Cardiac muscle cell (in vitro differentiated cells and primary cell): ENCODE data around the gene CCAR1. TPM values are rescaled to one million over a fixed set of nuclear protein-coding genes. Genes with fewer than 3 reads are reported as not detected.
"Not testable (repeated sequence)": the region's sequence is repeated elsewhere in the genome, so short reads cannot be mapped to it uniquely, and the experiment has no call there.

Experiments used
- DNase-seq, 2 donors: peaks; one replicate each; pipeline versions ENCODE4 v3.0.0 to v3.0.0-alpha.2; 2010 to 2017; ENCODE audit warnings: low read depth in 1 of 2, low spot score in 1 of 2
- H3K27ac ChIP-seq: fragments of 200-600 bp; sonication (generic); 2 replicates; pipeline ENCODE4 v1.5.1; 2016
- H3K27me3 ChIP-seq: fragments of 200-600 bp; sonication (generic); 2 replicates; pipeline ENCODE4 v1.6.0; 2016; ENCODE audit warnings: control low read depth
- H3K36me3 ChIP-seq: fragments of 200-600 bp; sonication (generic); 2 replicates; pipeline ENCODE4 v1.5.1; 2016; ENCODE audit warnings: control low read depth
- H3K4me1 ChIP-seq: fragments of 200-600 bp; sonication (generic); 2 replicates; pipeline ENCODE4 v1.8.1; 2017; ENCODE audit warnings: low read depth, mild to moderate bottlenecking, mixed run types
- H3K4me3 ChIP-seq: fragments of 200-600 bp; sonication (generic); 2 replicates; pipeline ENCODE4 v1.5.1; 2016; ENCODE audit warnings: mild to moderate bottlenecking
- H3K9me3 ChIP-seq: fragments of 200-600 bp; sonication (generic); 2 replicates; pipeline ENCODE4 v1.5.1; 2017; ENCODE audit warnings: low read depth, mild to moderate bottlenecking, control low read depth
- CTCF ChIP-seq: IDR thresholded peaks from 2 replicates; pipeline ENCODE4 v1.5.1; 2012; ENCODE audit warnings: low read depth, mild to moderate bottlenecking, low read length
- polyA plus RNA-seq: library from polyadenylated mRNA; unstranded; fragments of >200 nt; fragmentation: Nextera tagmentation; extraction: Ambion mirVana; gene quantifications from 2 replicates; pipeline ENCODE4 v1.2.1, GENCODE V29; 2016
- total RNA-seq: library from RNA; depleted of rRNA; stranded (reverse); fragments of >200 nt; gene quantifications from 2 replicates; pipeline ENCODE4 v1.2.3, GENCODE V29; 2016

CCAR1 gene
- total and polyA plus RNA-seq, 2 experiments from 2014 or later, result 63.8 to 85.7 TPM

- Histone ChIP-seq H3K27ac (no peak overlapping the region), H3K9me3 (no peaks in the 10 kb centered on the region), H3K36me3 (no peaks in the 10 kb centered on the region), H3K4me3 (no peak overlapping the region), H3K27me3 (no peaks in the 10 kb centered on the region), H3K4me1 (no peaks in the 10 kb centered on the region)
- DNase-seq, result no peak
- TF ChIP-seq CTCF, result no peak
Observed at GRCh38 chr10:68837626-68838322, 116.7 kb downstream of the CCAR1 start.

- DNase-seq, result not testable (repeated sequence)
Observed at GRCh38 chr10:68840650-68841049, 119.6 kb downstream of the CCAR1 start.

More at GRCh38 chr10:68840650-68841049, 119.6 kb downstream of the CCAR1 start:
- H3K4me3 ChIP-seq, H3K27me3 ChIP-seq, H3K27ac ChIP-seq, H3K9me3 ChIP-seq, H3K4me1 ChIP-seq, H3K36me3 ChIP-seq: not testable (repeated sequence)

Other genes with a start within 250 kb of the CCAR1 start
- gene DNA2, start 249.3 kb upstream of the CCAR1 start, total RNA-seq, result 5.4 and 8.1 TPM in 2 replicates
- gene DNA2, start 249.3 kb upstream of the CCAR1 start, polyA plus RNA-seq, result 3.4 and 4.0 TPM in 2 replicates
- 3.8 and 4.7 TPM in 2 replicates for gene SLC25A16, start 193.7 kb upstream of the CCAR1 start, total RNA-seq
- 6.0 and 7.6 TPM in 2 replicates for gene SLC25A16, start 193.7 kb upstream of the CCAR1 start, polyA plus RNA-seq
- gene TET1, start 160.9 kb upstream of the CCAR1 start, total RNA-seq, result 21.0 and 34.8 TPM in 2 replicates
- 10.9 and 14.4 TPM in 2 replicates for gene TET1, start 160.9 kb upstream of the CCAR1 start, polyA plus RNA-seq
- 6.0 TPM in 2 replicates for gene STOX1, start 106.3 kb downstream of the CCAR1 start, total RNA-seq
- 6.7 and 10.6 TPM in 2 replicates for gene STOX1, start 106.3 kb downstream of the CCAR1 start, polyA plus RNA-seq
- 48.2 and 52.0 TPM in 2 replicates for gene DDX50, start 180.1 kb downstream of the CCAR1 start, total RNA-seq
- gene DDX50, start 180.1 kb downstream of the CCAR1 start, polyA plus RNA-seq, result 48.6 and 52.7 TPM in 2 replicates
- 19.5 and 31.3 TPM in 2 replicates for gene DDX21, start 234.9 kb downstream of the CCAR1 start, total RNA-seq
- 8.3 and 11.2 TPM in 2 replicates for gene DDX21, start 234.9 kb downstream of the CCAR1 start, polyA plus RNA-seq